AG04450 (cell line): Measurements from ENCODE around the gene PAPLN. TPM values are rescaled to one million over a fixed set of nuclear protein-coding genes. Genes with fewer than 3 reads are reported as not detected.

Source experiments
- CTCF ChIA-PET: fragments of 300-600, 350-600 bp; formaldehyde crosslinking; extraction: SDS; loops from one replicate; lab custom pipeline; 2022; ENCODE audit warnings: antibody characterized with exemption, inconsistent platforms; lab: Charles Lee
- POLR2A ChIA-PET: fragments of 350-600 bp; formaldehyde crosslinking; extraction: SDS; loops from one replicate; lab custom pipeline; 2021; ENCODE audit warnings: antibody characterized with exemption, inconsistent platforms; lab: Yijun Ruan, JAX
- DNase-seq: peaks from one replicate; pipeline ENCODE4 v3.0.0-alpha.2; 2011; ENCODE audit warnings: low read depth, low spot score
- H3K27ac ChIP-seq: one replicate; pipeline ENCODE4 v1.5.1; 2012; ENCODE audit warnings: low read depth, low read length, control low read depth
- H3K27me3 ChIP-seq: one replicate; pipeline ENCODE4 v1.6.0; 2012; ENCODE audit warnings: low read length; ENCODE audit not compliant: control insufficient read depth, insufficient read depth
- H3K4me3 ChIP-seq: 2 replicates; pipeline ENCODE4 v1.5.1; 2011; ENCODE audit warnings: mild to moderate bottlenecking, low read depth, low read length, control low read depth
- H3K9me3 ChIP-seq: 2 replicates; pipeline ENCODE4 v1.5.1; 2012; ENCODE audit warnings: low read length; ENCODE audit not compliant: control insufficient read depth, insufficient read depth
- CTCF ChIP-seq: IDR thresholded peaks from 2 replicates; pipeline ENCODE4 v1.5.1; 2011; ENCODE audit warnings: low read depth, low read length, control low read depth, inconsistent platforms
- polyA plus RNA-seq: library from polyadenylated mRNA; depleted of rRNA; stranded (reverse); fragments of >200 nt; gene quantifications from 2 replicates; pipeline ENCODE4 v1.2.3, GENCODE V29; 2011

PAPLN gene
- polyA plus RNA-seq, 1 experiment, result 3.1 TPM

- Histone ChIP-seq H3K27ac (no peak overlapping the region), H3K9me3 (no peaks in the 10 kb centered on the region; the same call in 1 of the 2 replicates), H3K4me3 (no peak overlapping the region), H3K27me3 (no peaks in the 10 kb centered on the region)
- POLR2A ChIA-PET, result no interaction called here
- CTCF ChIA-PET, result no interaction called here
- DNase-seq, result no peak
- TF ChIP-seq CTCF, result no peak
Observed at GRCh38 chr14:73258076-73258475, 20.8 kb downstream of the PAPLN start.

GRCh38 chr14:73258845-73259611, 21.7 kb downstream of the PAPLN start:
- H3K9me3 ChIP-seq, result no peaks in the 10 kb centered on the region; the same call in 1 of the 2 replicates
- TF ChIP-seq CTCF, result no peak
- H3K4me3 ChIP-seq, result no peak overlapping the region
- H3K27ac ChIP-seq, result no peak overlapping the region
- H3K27me3 ChIP-seq, result no peaks in the 10 kb centered on the region
- DNase-seq, result no peak
- ChIA-PET CTCF (no interaction called here), POLR2A (no interaction called here)

GRCh38 chr14:73259837-73260236, 22.5 kb downstream of the PAPLN start:
- no peak for TF ChIP-seq CTCF
- no peaks in the 10 kb centered on the region for H3K27me3 ChIP-seq
- ChIA-PET CTCF (no interaction called here), POLR2A (no interaction called here)
- DNase-seq, result no peak
- H3K27ac ChIP-seq, result no peak overlapping the region
- H3K4me3 ChIP-seq, result no peak overlapping the region
- no peaks in the 10 kb centered on the region; the same call in 1 of the 2 replicates for H3K9me3 ChIP-seq

GRCh38 chr14:73260574-73260973, 23.3 kb downstream of the PAPLN start:
- TF ChIP-seq CTCF, result no peak
- Histone ChIP-seq H3K27ac (no peak overlapping the region), H3K9me3 (no peaks in the 10 kb centered on the region; the same call in 1 of the 2 replicates), H3K27me3 (no peaks in the 10 kb centered on the region), H3K4me3 (no peak overlapping the region)
- POLR2A ChIA-PET, result interaction anchor here (0.7 kb wide), 1 partner anchor 10 kb away, joined by 3 read pairs; no protein-coding TSS in a partner anchor
- CTCF ChIA-PET, result no interaction called here
- DNase-seq, result no peak

- no peaks in the 10 kb centered on the region; the same call in 1 of the 2 replicates for H3K9me3 ChIP-seq
- no peak overlapping the region for H3K27ac ChIP-seq
- no peak for TF ChIP-seq CTCF
- POLR2A ChIA-PET, result interaction anchor here (0.7 kb wide), 1 partner anchor 9 kb away, joined by 3 read pairs; no protein-coding TSS in a partner anchor
- no peak for DNase-seq
- CTCF ChIA-PET, result no interaction called here
- no peak overlapping the region for H3K4me3 ChIP-seq
- no peaks in the 10 kb centered on the region for H3K27me3 ChIP-seq
Observed at GRCh38 chr14:73261075-73261474, 23.8 kb downstream of the PAPLN start.
